Measurements from ENCODE around the gene IFI16.

DNA sequence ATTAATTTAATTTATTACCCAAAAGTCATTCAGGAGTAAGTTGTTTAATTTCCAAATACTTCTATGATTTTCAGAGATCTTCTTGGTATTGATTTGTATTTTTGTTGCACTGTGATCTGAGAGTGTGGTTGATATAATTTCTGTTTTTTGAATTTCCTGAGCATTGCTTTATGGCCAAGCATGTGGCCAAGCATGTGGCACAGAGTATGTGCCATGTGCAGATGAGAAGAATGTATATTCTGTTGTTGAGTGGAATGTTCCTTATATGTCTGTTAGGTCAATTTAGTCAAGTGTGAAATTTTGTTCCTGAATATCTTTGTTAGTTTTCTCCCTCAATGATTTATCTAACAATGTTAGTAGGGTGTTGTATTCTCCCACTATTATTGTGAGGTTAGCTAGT, 25.3 kb upstream of the IFI16 start:
- TF ChIP-seq, protein P1, sequence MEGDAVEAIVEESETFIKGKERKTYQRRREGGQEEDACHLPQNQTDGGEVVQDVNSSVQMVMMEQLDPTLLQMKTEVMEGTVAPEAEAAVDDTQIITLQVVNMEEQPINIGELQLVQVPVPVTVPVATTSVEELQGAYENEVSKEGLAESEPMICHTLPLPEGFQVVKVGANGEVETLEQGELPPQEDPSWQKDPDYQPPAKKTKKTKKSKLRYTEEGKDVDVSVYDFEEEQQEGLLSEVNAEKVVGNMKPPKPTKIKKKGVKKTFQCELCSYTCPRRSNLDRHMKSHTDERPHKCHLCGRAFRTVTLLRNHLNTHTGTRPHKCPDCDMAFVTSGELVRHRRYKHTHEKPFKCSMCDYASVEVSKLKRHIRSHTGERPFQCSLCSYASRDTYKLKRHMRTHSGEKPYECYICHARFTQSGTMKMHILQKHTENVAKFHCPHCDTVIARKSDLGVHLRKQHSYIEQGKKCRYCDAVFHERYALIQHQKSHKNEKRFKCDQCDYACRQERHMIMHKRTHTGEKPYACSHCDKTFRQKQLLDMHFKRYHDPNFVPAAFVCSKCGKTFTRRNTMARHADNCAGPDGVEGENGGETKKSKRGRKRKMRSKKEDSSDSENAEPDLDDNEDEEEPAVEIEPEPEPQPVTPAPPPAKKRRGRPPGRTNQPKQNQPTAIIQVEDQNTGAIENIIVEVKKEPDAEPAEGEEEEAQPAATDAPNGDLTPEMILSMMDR (IDR thresholded peaks at IDR 0.05), result no peak
- no peak for TF ChIP-seq ZFX (IDR thresholded peaks at IDR 0.05; ENCODE audit: borderline replicate concordance)

Measured in 22Rv1 (cell line).